GM12878 (cell line): ENCODE data around the gene HBZ.

ENCODE experiments used
- CEBPB ChIP-seq, 2 experiments: fragments of 150-350 bp in 1 of 2; IDR thresholded peaks; 2 replicates each; pipeline ENCODE4 v1.6.1; 2012 to 2014; ENCODE audit warnings: low read depth in 2 of 2, low read length in 2 of 2, borderline replicate concordance in 1 of 2, inconsistent platforms in 1 of 2
- CTCF ChIP-seq, 3 experiments: IDR thresholded peaks in 2 of 3; conservative IDR thresholded peaks in 1 of 3; 2 replicates each; pipeline ENCODE4 v1.5.1; 2011; ENCODE audit warnings: low read depth in 3 of 3, low read length in 3 of 3, mild to moderate bottlenecking in 3 of 3, control low read depth in 2 of 3, moderate library complexity in 2 of 3, inconsistent platforms in 1 of 3, mixed read lengths in 1 of 3; ENCODE audit not compliant: control insufficient read depth in 2 of 3, insufficient read depth in 1 of 3; ENCODE audit errors: extremely low read depth in 1 of 3
- ETV6 ChIP-seq, 2 experiments: fragments of 450-650 bp in 1 of 2; IDR thresholded peaks in 1 of 2; conservative IDR thresholded peaks in 1 of 2; 2 replicates each; pipeline ENCODE4 v1.6.1; 2014; ENCODE audit warnings: antibody characterized with exemption in 1 of 2, borderline replicate concordance in 1 of 2, low read depth in 1 of 2, mild to moderate bottlenecking in 1 of 2, moderate library complexity in 1 of 2
- POLR2AphosphoS2 ChIP-seq: IDR thresholded peaks from 2 replicates; pipeline ENCODE4 v1.6.1; 2011; ENCODE audit warnings: low read depth, mild to moderate bottlenecking, low read length, improper control_type of control experiment, moderate library complexity
- ZSCAN29 ChIP-seq: fragments of 450-650 bp; IDR thresholded peaks from 2 replicates; pipeline ENCODE4 v1.6.1; 2017; ENCODE audit warnings: mild to moderate bottlenecking, moderate library complexity

- TF ChIP-seq POLR2AphosphoS2 (no peak), ZSCAN29 (no peak), CEBPB (IDR thresholded peaks at IDR 0.05; ENCODE audit: borderline replicate concordance in 1 of 2, low read depth in 2 of 2, low read length in 2 of 2) (no peak), ETV6 (conservative IDR thresholded peaks at IDR 0.05 in 1 of 2, IDR thresholded peaks at IDR 0.05 in 1 of 2; ENCODE audit: borderline replicate concordance in 1 of 2, low read depth in 1 of 2) (no peak), CTCF (IDR thresholded peaks at IDR 0.05 in 2 of 3, conservative IDR thresholded peaks at IDR 0.05 in 1 of 3; ENCODE audit: control insufficient read depth in 2 of 3, extremely low read depth in 1 of 3, insufficient read depth in 1 of 3, low read depth in 3 of 3, low read length in 3 of 3) (no peak)
Measured at GRCh38 chr16:180681-181564, 28.5 kb downstream of the HBZ start.
